Measurements from ENCODE around the gene MPP4.

The MPP4 gene, protein sequence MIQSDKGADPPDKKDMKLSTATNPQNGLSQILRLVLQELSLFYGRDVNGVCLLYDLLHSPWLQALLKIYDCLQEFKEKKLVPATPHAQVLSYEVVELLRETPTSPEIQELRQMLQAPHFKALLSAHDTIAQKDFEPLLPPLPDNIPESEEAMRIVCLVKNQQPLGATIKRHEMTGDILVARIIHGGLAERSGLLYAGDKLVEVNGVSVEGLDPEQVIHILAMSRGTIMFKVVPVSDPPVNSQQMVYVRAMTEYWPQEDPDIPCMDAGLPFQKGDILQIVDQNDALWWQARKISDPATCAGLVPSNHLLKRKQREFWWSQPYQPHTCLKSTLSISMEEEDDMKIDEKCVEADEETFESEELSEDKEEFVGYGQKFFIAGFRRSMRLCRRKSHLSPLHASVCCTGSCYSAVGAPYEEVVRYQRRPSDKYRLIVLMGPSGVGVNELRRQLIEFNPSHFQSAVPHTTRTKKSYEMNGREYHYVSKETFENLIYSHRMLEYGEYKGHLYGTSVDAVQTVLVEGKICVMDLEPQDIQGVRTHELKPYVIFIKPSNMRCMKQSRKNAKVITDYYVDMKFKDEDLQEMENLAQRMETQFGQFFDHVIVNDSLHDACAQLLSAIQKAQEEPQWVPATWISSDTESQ

DNA sequence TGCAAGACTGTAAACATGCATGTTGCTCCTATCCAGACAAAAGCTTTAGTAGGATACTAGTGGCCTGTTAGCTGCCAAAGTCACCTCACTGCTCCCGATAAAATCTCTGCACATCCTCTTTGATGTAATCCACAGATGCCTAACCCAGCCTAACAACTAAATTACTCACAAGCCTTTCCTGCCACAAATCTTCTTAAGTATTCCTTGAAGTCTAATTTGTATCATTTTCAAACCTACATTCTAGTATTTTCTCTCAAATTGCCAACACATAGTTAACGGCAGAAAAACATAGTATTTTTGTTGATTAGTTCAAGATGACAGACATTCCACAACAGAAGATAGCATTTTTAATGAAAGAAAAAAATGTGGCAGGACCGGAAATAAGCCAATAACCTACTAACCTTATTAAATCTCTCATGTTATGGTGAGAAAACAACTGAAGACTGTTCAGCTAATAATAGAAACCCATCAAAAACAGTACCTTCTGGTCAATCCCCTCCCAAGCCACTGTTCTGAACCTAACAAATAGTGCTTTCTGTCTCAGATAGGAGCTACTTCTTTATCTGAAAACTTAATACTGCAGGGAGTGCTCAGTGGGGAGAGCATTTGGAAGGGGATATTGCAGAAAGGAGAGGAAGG, at the start of gene MPP4:
TSS of gene MPP4 (minus strand) at position 57 of the 639 bp plus-strand sequence. CDS start 4,690 bp downstream, outside the sequence.
- no peak for DNase-seq (ENCODE audit: low spot score in 2 of 2)
- H3K4me3 Mint-ChIP-seq = no peak within 1 kb of the TSS

DNA sequence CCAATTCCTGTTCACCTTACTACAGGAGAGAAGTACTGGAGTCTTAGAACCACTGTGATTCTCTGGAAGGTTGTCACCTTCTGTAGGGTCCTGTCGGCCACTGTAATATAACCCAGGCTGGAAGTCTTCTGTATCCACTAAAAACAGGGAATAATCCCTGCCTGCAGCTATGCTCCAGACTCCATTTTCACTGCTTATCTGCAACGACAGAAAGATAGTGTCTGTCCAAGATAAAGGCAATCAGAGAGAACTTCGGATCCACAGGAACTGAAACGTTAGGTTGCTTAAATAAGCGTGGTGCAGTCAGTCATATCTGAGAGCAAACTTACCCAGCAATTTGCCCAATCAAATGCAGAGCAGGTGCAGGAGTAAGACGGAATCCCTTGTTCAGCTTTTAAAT, 48.1 kb upstream of the MPP4 start:
- H3K9me3 Mint-ChIP-seq = no peaks in the 10 kb centered on the region
- H3K27ac Mint-ChIP-seq = no peak overlapping the region
- ATAC-seq (no peak), DNase-seq (ENCODE audit: low spot score in 2 of 2) (no peak)
- H3K36me3 Mint-ChIP-seq = peaks cover 23% of the 10 kb centered on the region
- H3K4me3 Mint-ChIP-seq = no peak overlapping the region
- no peaks in the 10 kb centered on the region for H3K4me1 Mint-ChIP-seq

More for the DNA sequence above, at the start of gene MPP4:
- H3K27ac Mint-ChIP-seq = no peak within 1 kb of the TSS
- ATAC-seq = no peak
- H3K36me3 Mint-ChIP-seq = peaks cover 4% of the 10 kb centered on the region
- no peaks in the 10 kb centered on the region for H3K9me3 Mint-ChIP-seq
- H3K4me1 Mint-ChIP-seq = no peaks in the 10 kb centered on the region

DNA sequence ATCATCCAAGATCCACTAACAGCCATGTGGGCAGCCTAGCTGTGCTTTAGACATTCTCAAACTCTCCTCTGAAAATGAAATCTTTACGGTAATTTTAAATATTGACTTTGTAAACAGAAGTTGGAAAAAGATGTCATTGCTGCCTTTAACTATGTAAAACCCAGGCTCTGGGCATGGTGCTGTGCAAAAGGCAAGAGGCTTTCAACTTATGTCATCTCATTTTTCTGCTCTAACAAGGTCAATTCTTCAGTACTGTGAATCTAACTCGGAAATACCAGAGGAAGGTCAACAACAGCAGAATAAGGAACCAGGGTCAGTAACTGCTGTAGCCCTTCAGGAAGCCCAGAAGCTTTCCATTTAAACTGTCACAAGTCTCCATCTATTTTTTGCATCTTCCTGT, 37.0 kb upstream of the MPP4 start:
- H3K4me3 Mint-ChIP-seq = no peak overlapping the region
- H3K4me1 Mint-ChIP-seq = no peaks in the 10 kb centered on the region
- H3K9me3 Mint-ChIP-seq = peaks cover 6% of the 10 kb centered on the region
- peaks cover 36% of the 10 kb centered on the region for H3K36me3 Mint-ChIP-seq
- no peak overlapping the region for H3K27ac Mint-ChIP-seq
- ATAC-seq = no peak
- no peak for DNase-seq (ENCODE audit: low spot score in 2 of 2)

DNA sequence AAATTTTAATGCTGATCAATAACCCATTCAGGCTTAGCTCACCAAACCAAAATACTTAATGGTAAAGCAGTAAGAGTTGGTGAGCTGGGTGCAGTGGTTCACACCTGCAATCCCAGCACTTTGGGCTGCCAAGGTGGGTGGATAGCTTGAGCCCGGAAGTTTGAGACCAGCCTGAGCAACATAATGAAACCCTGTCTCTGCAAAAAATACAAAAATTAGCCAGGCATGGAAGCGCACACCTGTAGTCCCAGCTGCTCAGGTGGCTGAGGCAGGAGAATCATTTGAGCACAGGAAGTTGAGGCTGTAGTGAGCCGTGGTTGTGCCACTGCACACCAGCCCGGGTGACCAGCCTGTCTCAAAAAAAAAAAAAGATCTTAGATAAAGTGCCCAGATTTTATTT, 35.7 kb upstream of the MPP4 start:
- ATAC-seq (no peak), DNase-seq (ENCODE audit: low spot score in 2 of 2) (no peak)
- H3K9me3 Mint-ChIP-seq = peaks cover 6% of the 10 kb centered on the region
- H3K4me3 Mint-ChIP-seq = no peak overlapping the region
- no peak overlapping the region for H3K27ac Mint-ChIP-seq
- H3K4me1 Mint-ChIP-seq = no peaks in the 10 kb centered on the region
- H3K36me3 Mint-ChIP-seq = peaks cover 36% of the 10 kb centered on the region

DNA sequence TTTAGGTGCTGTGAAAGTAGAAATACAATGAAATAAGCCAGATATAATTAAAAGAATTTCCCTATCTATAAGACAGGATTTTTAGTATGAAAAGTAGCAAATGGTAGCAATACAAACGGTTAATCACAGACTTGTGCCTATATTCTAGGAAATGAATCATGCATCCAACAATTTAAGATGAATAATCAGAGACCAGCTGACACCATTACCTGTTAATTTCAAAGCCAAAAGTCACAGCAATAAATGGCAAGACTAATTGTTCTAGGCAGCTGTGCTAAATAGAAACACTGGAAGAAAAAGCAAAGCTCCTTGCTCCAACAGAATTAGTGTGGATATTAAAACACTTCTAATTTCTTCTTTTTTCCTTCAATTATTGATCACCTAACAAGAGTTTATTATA, 35.1 kb upstream of the MPP4 start:
- no peak overlapping the region for H3K4me3 Mint-ChIP-seq

DNA sequence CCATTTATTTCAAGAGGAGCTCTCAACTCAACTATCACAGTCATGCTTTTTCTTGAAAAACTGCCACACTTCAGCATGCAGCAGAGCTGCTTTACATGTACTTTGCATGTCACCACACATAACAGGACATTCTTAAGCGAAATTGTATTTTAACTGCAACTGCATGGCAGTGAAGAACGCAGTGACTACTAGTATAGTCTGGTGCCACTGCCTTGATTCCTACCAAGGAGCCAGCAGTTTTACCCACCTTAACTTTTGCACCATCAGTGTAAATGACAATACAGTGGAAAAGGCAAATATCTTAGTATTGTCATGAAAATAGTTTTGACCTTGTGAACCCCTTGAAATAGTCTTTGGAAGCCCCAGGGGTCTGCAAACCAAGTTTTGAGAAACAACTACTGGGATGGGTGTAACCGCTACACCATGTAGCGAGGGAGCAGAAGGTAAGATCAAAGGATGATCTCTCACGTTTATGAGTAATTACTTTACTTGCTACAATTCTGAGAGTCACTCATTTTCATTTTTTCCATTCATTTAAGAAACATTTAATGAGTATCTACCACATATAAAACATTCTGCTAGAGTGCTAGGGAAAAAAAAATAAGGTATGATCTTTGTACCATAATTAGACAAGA, 32.3 kb upstream of the MPP4 start:
- DNase-seq (ENCODE audit: low spot score in 2 of 2) (no peak), ATAC-seq (peak; percentile 52)
- Mint-ChIP-seq H3K27ac (no peak overlapping the region), H3K9me3 (no peaks in the 10 kb centered on the region), H3K36me3 (peaks cover 30% of the 10 kb centered on the region), H3K4me3 (no peak overlapping the region), H3K4me1 (no peaks in the 10 kb centered on the region)

More for the DNA sequence above, 35.1 kb upstream of the MPP4 start:
- ATAC-seq (no peak), DNase-seq (ENCODE audit: low spot score in 2 of 2) (no peak)
- Mint-ChIP-seq H3K27ac (no peak overlapping the region), H3K9me3 (peaks cover 6% of the 10 kb centered on the region), H3K4me1 (no peaks in the 10 kb centered on the region), H3K36me3 (peaks cover 33% of the 10 kb centered on the region)

DNA sequence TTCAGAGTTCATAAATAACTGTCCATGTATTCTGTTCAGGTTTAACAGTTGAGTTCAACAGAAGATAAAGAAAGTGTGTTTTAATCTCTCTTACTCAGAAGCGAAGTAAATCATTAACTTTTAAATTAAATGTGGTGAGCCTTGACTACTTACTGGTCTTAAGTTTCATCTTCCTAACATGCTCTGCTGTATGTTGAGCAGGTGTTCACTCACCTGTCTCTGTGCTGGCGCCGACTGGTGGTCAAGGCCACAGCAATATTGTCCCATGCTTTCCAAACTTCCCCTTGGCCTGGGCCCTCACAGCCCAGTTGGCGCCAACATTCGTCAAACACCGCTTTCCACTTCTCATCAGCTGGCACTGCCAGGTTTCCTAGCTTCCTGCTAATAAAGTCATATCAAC, 17.0 kb upstream of the MPP4 start:
- ATAC-seq (no peak), DNase-seq (ENCODE audit: low spot score in 2 of 2) (no peak)
- H3K36me3 Mint-ChIP-seq = peaks cover 46% of the 10 kb centered on the region
- no peaks in the 10 kb centered on the region for H3K4me1 Mint-ChIP-seq
- H3K4me3 Mint-ChIP-seq = no peak overlapping the region
- H3K27ac Mint-ChIP-seq = no peak overlapping the region
- H3K9me3 Mint-ChIP-seq = peaks cover 7% of the 10 kb centered on the region

DNA sequence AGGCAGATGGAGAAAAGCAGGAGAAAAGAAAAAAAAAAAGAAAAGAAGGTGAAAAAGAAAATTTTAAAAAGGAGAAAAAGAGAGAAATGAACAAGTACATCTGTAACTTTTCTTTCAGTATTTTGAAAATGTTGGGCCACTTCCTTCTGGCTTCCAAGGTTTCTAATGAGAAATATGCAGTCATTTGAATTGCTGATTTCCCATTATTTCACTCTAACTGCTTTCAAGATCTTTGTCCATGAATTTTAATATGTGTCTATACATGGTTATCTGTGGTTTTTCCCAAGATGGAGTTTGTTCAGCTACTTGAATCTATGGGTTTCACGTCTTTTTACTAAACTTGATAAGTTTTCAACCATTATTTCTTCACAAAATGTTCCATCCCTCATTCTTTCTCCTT, 14.3 kb upstream of the MPP4 start:
- Mint-ChIP-seq H3K4me1 (no peaks in the 10 kb centered on the region), H3K27ac (no peak overlapping the region), H3K4me3 (no peak overlapping the region), H3K36me3 (peaks cover 44% of the 10 kb centered on the region), H3K9me3 (no peaks in the 10 kb centered on the region)
- DNase-seq (ENCODE audit: low spot score in 2 of 2) (no peak), ATAC-seq (no peak)

DNA sequence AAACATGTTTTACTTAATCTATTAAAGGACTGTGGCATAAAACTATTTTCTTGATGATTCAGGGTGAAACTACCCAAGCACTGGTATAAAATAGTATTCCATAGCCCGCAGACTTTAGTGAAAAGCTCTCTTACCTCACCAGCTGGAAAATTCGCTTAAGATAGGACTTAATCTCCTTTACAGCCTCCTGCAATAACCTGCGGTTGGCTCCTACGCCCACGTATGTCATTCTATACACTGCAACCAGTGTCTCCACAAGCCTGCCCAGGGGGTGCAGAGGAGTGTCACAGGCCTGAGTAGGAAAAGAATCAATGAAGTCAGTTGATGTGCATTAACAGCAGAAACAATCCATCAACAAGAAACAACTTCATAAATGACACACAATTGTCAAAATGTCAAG, 11.3 kb upstream of the MPP4 start:
- no peak for DNase-seq (ENCODE audit: low spot score in 2 of 2)
- Mint-ChIP-seq H3K36me3 (peaks cover 34% of the 10 kb centered on the region), H3K4me3 (no peak overlapping the region), H3K4me1 (no peaks in the 10 kb centered on the region), H3K9me3 (no peaks in the 10 kb centered on the region), H3K27ac (no peak overlapping the region)
- ATAC-seq = no peak

DNA sequence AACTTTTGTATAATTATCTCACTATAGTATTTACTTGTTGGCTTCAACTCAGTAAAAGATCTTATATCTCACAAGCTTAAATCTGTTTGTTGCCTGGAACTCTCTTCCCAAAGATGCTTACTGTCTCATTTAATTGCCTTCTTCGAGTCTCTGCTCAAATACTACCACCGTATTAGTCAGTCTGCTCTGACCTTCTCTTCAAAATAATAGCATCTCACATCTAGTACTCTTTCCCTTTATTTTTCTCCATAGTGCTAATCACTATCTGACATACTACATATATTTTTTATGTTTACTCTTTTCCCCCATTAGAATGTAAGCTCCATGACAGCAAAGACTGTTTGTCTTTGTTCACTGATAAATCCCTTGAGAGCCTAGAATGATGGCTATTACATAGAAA, 10.6 kb upstream of the MPP4 start:
- Mint-ChIP-seq H3K36me3 (peaks cover 40% of the 10 kb centered on the region), H3K4me3 (no peak overlapping the region)
- no peak for ATAC-seq

DNA sequence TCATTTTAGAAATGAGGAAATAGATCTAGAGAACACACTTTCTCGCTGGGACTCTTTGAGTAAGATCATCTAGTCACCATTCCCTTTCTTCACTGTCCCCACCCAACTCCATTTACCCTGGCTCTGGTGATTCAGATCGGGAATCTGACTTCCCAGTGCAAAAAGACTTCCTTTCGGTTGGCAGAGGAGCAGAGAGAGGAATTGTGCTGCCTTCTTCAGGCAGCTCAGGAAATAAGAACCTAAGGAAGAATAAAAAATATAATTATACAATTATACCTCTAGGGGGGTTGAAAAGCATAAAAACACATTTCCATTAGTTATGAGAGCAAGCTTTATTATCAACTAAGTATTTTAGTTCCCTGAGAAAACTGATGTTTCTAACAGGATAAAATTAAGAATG, 9.3 kb upstream of the MPP4 start:
- ATAC-seq = no peak
- no peak overlapping the region for H3K4me3 Mint-ChIP-seq

More for the DNA sequence above, 10.6 kb upstream of the MPP4 start:
- no peaks in the 10 kb centered on the region for H3K9me3 Mint-ChIP-seq
- H3K4me1 Mint-ChIP-seq = no peaks in the 10 kb centered on the region
- no peak overlapping the region for H3K27ac Mint-ChIP-seq
- DNase-seq (ENCODE audit: low spot score in 2 of 2) = no peak

DNA sequence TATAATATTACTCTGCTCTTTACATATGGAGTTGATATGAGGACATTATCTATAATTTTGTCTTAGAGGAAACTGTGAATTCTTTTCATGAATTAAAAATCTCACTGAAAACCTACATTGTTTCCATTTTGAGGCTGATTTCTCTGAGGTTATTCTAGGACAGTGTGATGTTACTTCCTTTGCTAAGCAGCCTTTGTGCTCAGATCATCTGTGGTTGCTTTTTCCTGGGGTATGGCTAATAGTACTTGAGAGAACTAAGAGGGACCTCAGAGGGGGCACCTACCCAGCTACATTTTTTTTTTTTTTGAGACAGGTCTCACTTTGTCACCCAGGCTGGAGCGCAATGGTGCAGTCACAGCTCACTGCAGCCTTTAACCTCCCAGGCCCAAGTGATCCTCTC, 8.7 kb upstream of the MPP4 start:
- no peaks in the 10 kb centered on the region for H3K9me3 Mint-ChIP-seq
- no peak overlapping the region for H3K27ac Mint-ChIP-seq
- peaks cover 36% of the 10 kb centered on the region for H3K36me3 Mint-ChIP-seq
- H3K4me3 Mint-ChIP-seq = no peak overlapping the region
- DNase-seq (ENCODE audit: low spot score in 2 of 2) (no peak), ATAC-seq (no peak)
- H3K4me1 Mint-ChIP-seq = no peaks in the 10 kb centered on the region

More for the DNA sequence above, 9.3 kb upstream of the MPP4 start:
- DNase-seq (ENCODE audit: low spot score in 2 of 2) = no peak
- no peaks in the 10 kb centered on the region for H3K4me1 Mint-ChIP-seq
- H3K27ac Mint-ChIP-seq = peak overlapping the region; percentile 27
- H3K9me3 Mint-ChIP-seq = no peaks in the 10 kb centered on the region
- peaks cover 37% of the 10 kb centered on the region for H3K36me3 Mint-ChIP-seq

DNA sequence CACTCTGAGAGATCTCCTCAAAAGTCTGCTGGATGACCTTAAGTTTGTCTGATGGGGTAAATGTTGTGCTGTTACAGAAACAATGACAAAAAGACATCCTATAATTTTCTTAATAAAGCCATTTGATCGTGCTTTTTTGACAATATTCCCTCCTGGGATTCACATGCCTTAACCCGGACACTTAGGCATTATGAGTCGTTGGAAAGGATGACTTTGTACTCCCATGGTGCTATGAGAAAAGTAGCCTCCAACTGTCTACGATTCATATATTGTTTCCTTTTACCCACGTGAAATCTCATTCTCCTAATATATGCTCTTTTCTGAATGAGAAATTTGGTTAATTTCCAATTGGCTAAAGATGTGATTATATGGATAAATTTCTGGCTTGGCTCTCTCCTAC, 6.1 kb upstream of the MPP4 start:
- Mint-ChIP-seq H3K27ac (no peak overlapping the region), H3K9me3 (no peaks in the 10 kb centered on the region), H3K4me3 (no peak overlapping the region), H3K4me1 (no peaks in the 10 kb centered on the region), H3K36me3 (peaks cover 36% of the 10 kb centered on the region)
- DNase-seq (ENCODE audit: low spot score in 2 of 2) (no peak), ATAC-seq (no peak)

DNA sequence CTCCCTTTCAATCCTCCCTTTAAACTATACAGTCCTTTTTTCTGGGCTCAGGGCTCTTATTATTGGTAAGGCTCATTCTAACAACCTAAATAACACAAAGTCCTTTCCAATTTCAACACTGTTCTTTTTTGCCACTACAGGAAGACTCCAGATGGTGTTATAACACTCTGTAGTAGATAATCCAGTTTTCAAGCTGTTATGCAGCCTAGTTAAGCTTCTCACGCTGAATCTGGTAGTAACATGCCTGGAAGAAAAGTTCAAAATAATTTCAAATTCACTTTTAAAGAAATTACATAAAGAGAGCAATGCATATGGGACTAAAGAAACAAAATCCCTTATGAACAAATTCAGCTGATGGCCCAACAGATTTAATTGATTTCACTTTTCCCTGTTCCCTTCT, 3.2 kb upstream of the MPP4 start:
- H3K4me1 Mint-ChIP-seq = no peaks in the 10 kb centered on the region
- H3K4me3 Mint-ChIP-seq = no peak overlapping the region
- ATAC-seq (no peak), DNase-seq (ENCODE audit: low spot score in 2 of 2) (no peak)
- H3K9me3 Mint-ChIP-seq = no peaks in the 10 kb centered on the region
- peaks cover 26% of the 10 kb centered on the region for H3K36me3 Mint-ChIP-seq
- H3K27ac Mint-ChIP-seq = no peak overlapping the region

DNA sequence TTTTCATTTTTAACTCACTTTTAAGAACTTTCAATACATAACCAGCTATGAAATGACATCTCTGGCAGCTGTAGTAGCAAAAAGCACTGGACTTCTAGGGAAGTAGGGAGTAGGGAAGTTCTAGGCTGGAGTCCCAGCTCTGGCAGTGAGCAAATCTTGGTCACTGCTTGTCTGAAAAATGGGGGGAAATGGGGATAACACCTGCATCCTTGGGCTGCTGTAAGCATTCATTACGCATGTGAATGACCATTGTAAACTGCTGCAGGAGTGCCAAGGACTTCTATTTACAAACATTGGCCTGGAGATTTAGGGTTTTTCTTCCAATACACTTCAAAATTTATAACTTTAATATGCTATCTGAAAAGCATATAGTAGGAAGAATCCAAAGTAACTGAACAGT, 972 bp upstream of the MPP4 start:
- Mint-ChIP-seq H3K9me3 (no peaks in the 10 kb centered on the region), H3K27ac (no peak overlapping the region), H3K36me3 (peaks cover 11% of the 10 kb centered on the region), H3K4me3 (no peak overlapping the region), H3K4me1 (no peaks in the 10 kb centered on the region)
- ATAC-seq = no peak
- no peak for DNase-seq (ENCODE audit: low spot score in 2 of 2)

Data from stimulated activated effector memory CD8-positive, alpha-beta T cell treated with anti-CD3 and anti-CD28 coated beads, Interleukin-12 subunit alpha, Interleukin-12 subunit beta, amount 100 ng/mL, for 72 hours (primary cell).